Uterus (tissue), 2 donors: ENCODE measurements around the gene THBD.

Source experiments
- CTCF ChIP-seq, 4 experiments: fragments of 200-600 bp in 2 of 4; fragments of 450-650 bp in 2 of 4; sonication (generic) in 2 of 4; IDR thresholded peaks; one replicate each; pipeline ENCODE4 v1.5.1; 2016 to 2019; ENCODE audit warnings: antibody characterized with exemption in 4 of 4, mild to moderate bottlenecking in 2 of 4, moderate library complexity in 1 of 4
- POLR2A ChIP-seq, 2 donors: fragments of 450-650 bp; IDR thresholded peaks; one replicate each; pipeline ENCODE4 v1.6.1; 2016; ENCODE audit warnings: antibody characterized with exemption in 2 of 2, mild to moderate bottlenecking in 1 of 2, moderate library complexity in 1 of 2

- TF ChIP-seq CTCF (IDR thresholded peaks at IDR 0.05), result no peak
- TF ChIP-seq POLR2A (IDR thresholded peaks at IDR 0.05), result no peak
These were observed 10.4 kb upstream of the THBD start for GRCh38 chr20:23059846-23060245.
